HEK293 (cell line): ENCODE results near the gene TJP3.

ENCODE experiments used
- BCL11B ChIP-seq: fragments of 450-650 bp; formaldehyde crosslinking; IDR thresholded peaks from 2 replicates; pipeline ENCODE4 v1.5.1; 2016; ENCODE audit warnings: low read depth, missing biosample characterization, missing genetic modification characterization
- GLIS1 ChIP-seq: fragments of 450-650 bp; formaldehyde crosslinking; IDR thresholded peaks from 2 replicates; pipeline ENCODE4 v1.5.1; 2016; ENCODE audit warnings: missing biosample characterization, missing genetic modification characterization
- KLF10 ChIP-seq: fragments of 450-650 bp; IDR thresholded peaks from 2 replicates; pipeline ENCODE4 v1.5.1; 2018; ENCODE audit warnings: missing biosample characterization, mild to moderate bottlenecking, missing genetic modification characterization
- KLF7 ChIP-seq: fragments of 450-650 bp; formaldehyde crosslinking; IDR thresholded peaks from 2 replicates; pipeline ENCODE4 v1.5.1; 2016; ENCODE audit warnings: missing biosample characterization, missing genetic modification characterization, borderline replicate concordance
- KLF8 ChIP-seq: fragments of 450-650 bp; formaldehyde crosslinking; IDR thresholded peaks from 2 replicates; pipeline ENCODE4 v1.5.1; 2016; ENCODE audit warnings: missing biosample characterization, missing genetic modification characterization
- OSR2 ChIP-seq: fragments of 450-650 bp; formaldehyde crosslinking; IDR thresholded peaks from 2 replicates; pipeline ENCODE4 v1.5.1; 2016; ENCODE audit warnings: missing biosample characterization, missing genetic modification characterization
- WT1 ChIP-seq: fragments of 450-650 bp; formaldehyde crosslinking; IDR thresholded peaks from 2 replicates; pipeline ENCODE4 v1.5.1; 2016; ENCODE audit warnings: missing biosample characterization, missing genetic modification characterization
- ZBTB20 ChIP-seq: fragments of 450-650 bp; formaldehyde crosslinking; IDR thresholded peaks from 2 replicates; pipeline ENCODE4 v1.5.1; 2016; ENCODE audit warnings: missing biosample characterization, missing genetic modification characterization
- ZFP69B ChIP-seq: fragments of 450-650 bp; formaldehyde crosslinking; IDR thresholded peaks from 2 replicates; pipeline ENCODE4 v1.5.1; 2016; ENCODE audit warnings: missing biosample characterization, missing genetic modification characterization
- ZNF10 ChIP-seq: fragments of 450-650 bp; formaldehyde crosslinking; IDR thresholded peaks from 2 replicates; pipeline ENCODE4 v1.5.1; 2017; ENCODE audit warnings: missing biosample characterization, missing genetic modification characterization
- ZNF114 ChIP-seq: fragments of 450-650 bp; formaldehyde crosslinking; IDR thresholded peaks from 2 replicates; pipeline ENCODE4 v1.5.0; 2017; ENCODE audit warnings: missing biosample characterization, missing genetic modification characterization
- ZNF121 ChIP-seq: fragments of 450-650 bp; formaldehyde crosslinking; IDR thresholded peaks from 2 replicates; pipeline ENCODE4 v1.5.1; 2016; ENCODE audit warnings: missing biosample characterization, missing genetic modification characterization
- ZNF146 ChIP-seq: fragments of 450-650 bp; formaldehyde crosslinking; IDR thresholded peaks from 2 replicates; pipeline ENCODE4 v1.5.1; 2016; ENCODE audit warnings: missing biosample characterization, missing genetic modification characterization
- ZNF221 ChIP-seq: fragments of 450-650 bp; formaldehyde crosslinking; IDR thresholded peaks from 2 replicates; pipeline ENCODE4 v1.5.1; 2017; ENCODE audit warnings: missing biosample characterization, missing genetic modification characterization, borderline replicate concordance
- ZNF24 ChIP-seq: fragments of 450-650 bp; formaldehyde crosslinking; IDR thresholded peaks from 2 replicates; pipeline ENCODE4 v1.5.1; 2016; ENCODE audit warnings: missing biosample characterization, missing genetic modification characterization
- ZNF350 ChIP-seq: fragments of 450-650 bp; formaldehyde crosslinking; IDR thresholded peaks from 2 replicates; pipeline ENCODE4 v1.5.0; 2017; ENCODE audit warnings: missing biosample characterization, mild to moderate bottlenecking, missing genetic modification characterization
- ZNF37A ChIP-seq: fragments of 450-650 bp; IDR thresholded peaks from 2 replicates; pipeline ENCODE4 v1.5.1; 2018; ENCODE audit warnings: missing biosample characterization, missing genetic modification characterization
- ZNF501 ChIP-seq: fragments of 450-650 bp; formaldehyde crosslinking; IDR thresholded peaks from 2 replicates; pipeline ENCODE4 v1.5.1; 2016; ENCODE audit warnings: missing biosample characterization, missing genetic modification characterization
- ZNF514 ChIP-seq: fragments of 450-650 bp; formaldehyde crosslinking; IDR thresholded peaks from 2 replicates; pipeline ENCODE4 v1.5.1; 2016; ENCODE audit warnings: missing biosample characterization, missing genetic modification characterization
- ZNF530 ChIP-seq: fragments of 450-650 bp; formaldehyde crosslinking; IDR thresholded peaks from 2 replicates; pipeline ENCODE4 v1.5.1; 2016; ENCODE audit warnings: low read depth, missing biosample characterization, missing genetic modification characterization
- ZNF623 ChIP-seq: fragments of 450-650 bp; formaldehyde crosslinking; IDR thresholded peaks from 2 replicates; pipeline ENCODE4 v1.5.1; 2016; ENCODE audit warnings: missing biosample characterization, missing genetic modification characterization
- ZNF677 ChIP-seq: fragments of 450-650 bp; IDR thresholded peaks from 2 replicates; pipeline ENCODE4 v1.5.0; 2018; ENCODE audit warnings: missing biosample characterization, mild to moderate bottlenecking, missing genetic modification characterization, moderate library complexity
- ZNF76 ChIP-seq: fragments of 450-650 bp; formaldehyde crosslinking; IDR thresholded peaks from 2 replicates; pipeline ENCODE4; 2016; ENCODE audit warnings: low read depth, missing biosample characterization, missing genetic modification characterization, borderline replicate concordance
- ZSCAN30 ChIP-seq: fragments of 450-650 bp; IDR thresholded peaks from 2 replicates; pipeline ENCODE4 v1.5.1; 2018; ENCODE audit warnings: missing biosample characterization, mild to moderate bottlenecking, missing genetic modification characterization, moderate library complexity
- TF ChIP-seq, protein P1 (sequence below): fragments of 450-650 bp; formaldehyde crosslinking; IDR thresholded peaks from 2 replicates; pipeline ENCODE4 v1.5.1; 2016; ENCODE audit warnings: missing biosample characterization, missing genetic modification characterization
- TF ChIP-seq, protein P2 (sequence below): fragments of 450-650 bp; formaldehyde crosslinking; IDR thresholded peaks from 2 replicates; pipeline ENCODE4 v1.5.1; 2017; ENCODE audit warnings: missing biosample characterization, missing genetic modification characterization
- TF ChIP-seq, protein P3 (sequence below): fragments of 450-650 bp; formaldehyde crosslinking; IDR thresholded peaks from 2 replicates; pipeline ENCODE4 v1.5.1; 2016; ENCODE audit warnings: missing biosample characterization, missing genetic modification characterization
- TF ChIP-seq, protein P4 (sequence below): fragments of 450-650 bp; formaldehyde crosslinking; conservative IDR thresholded peaks from 2 replicates; pipeline ENCODE4 v1.5.1; 2016; ENCODE audit warnings: low read depth, missing biosample characterization, missing genetic modification characterization
- TF ChIP-seq, protein P5 (sequence below): fragments of 450-650 bp; formaldehyde crosslinking; IDR thresholded peaks from 2 replicates; pipeline ENCODE4 v1.5.1; 2016; ENCODE audit warnings: missing biosample characterization, missing genetic modification characterization

TJP3 gene

DNA sequence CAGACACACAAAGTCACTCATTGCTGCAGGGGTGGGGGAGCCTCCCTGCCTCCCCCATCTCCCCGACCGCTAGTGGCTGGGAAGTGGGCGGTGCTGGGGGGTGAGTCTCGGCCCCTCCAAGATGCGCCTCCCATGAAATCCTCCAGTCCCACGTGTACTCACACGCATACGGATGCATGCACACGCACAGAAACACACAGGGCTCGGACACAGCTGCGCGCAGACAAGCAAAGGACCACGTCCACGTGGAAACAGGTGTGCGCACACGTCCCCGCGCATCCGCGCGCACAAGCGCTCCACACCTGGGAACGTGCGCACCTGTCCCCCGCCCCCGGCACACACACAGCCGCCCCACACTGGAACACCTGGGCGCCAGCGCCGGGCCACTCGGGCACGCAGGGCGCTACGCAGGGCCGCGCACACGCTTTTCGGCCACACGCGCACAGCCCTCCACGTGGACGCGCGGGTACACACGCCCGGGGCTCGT, 77.3 kb downstream of the TJP3 start (continued):
- TF ChIP-seq ZNF146 (tag by site-specific recombination) (no peak), BCL11B (tag by site-specific recombination) (no peak), ZNF514 (no peak), KLF10 (tag by site-specific recombination) (no peak), KLF8 (tag by site-specific recombination) (no peak), ZNF24 (tag by site-specific recombination) (no peak), ZNF677 (no peak), ZNF76 (tag by site-specific recombination) (no peak), ZNF121 (no peak), WT1 (tag by site-specific recombination) (no peak), ZNF221 (tag by site-specific recombination) (no peak), ZNF350 (tag by site-specific recombination) (no peak), ZNF37A (tag by site-specific recombination) (no peak), ZBTB20 (tag by site-specific recombination) (peak; percentile 43; the same call in 1 of the 2 replicates), KLF7 (tag by site-specific recombination) (no peak), ZFP69B (no peak), GLIS1 (tag by site-specific recombination) (no peak; the same call in 1 of the 2 replicates), OSR2 (no peak), ZNF623 (tag by site-specific recombination) (no peak), ZNF530 (no peak), ZNF10 (no peak), ZNF114 (tag by site-specific recombination) (no peak), ZSCAN30 (tag by site-specific recombination) (no peak), ZNF501 (tag by site-specific recombination) (no peak)
- TF ChIP-seq, protein P1, sequence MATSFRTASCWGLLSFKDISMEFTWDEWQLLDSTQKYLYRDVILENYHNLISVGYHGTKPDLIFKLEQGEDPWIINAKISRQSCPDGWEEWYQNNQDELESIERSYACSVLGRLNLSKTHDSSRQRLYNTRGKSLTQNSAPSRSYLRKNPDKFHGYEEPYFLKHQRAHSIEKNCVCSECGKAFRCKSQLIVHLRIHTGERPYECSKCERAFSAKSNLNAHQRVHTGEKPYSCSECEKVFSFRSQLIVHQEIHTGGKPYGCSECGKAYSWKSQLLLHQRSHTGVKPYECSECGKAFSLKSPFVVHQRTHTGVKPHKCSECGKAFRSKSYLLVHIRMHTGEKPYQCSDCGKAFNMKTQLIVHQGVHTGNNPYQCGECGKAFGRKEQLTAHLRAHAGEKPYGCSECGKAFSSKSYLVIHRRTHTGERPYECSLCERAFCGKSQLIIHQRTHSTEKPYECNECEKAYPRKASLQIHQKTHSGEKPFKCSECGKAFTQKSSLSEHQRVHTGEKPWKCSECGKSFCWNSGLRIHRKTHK (tag by site-specific recombination) = no peak
- TF ChIP-seq, protein P2, sequence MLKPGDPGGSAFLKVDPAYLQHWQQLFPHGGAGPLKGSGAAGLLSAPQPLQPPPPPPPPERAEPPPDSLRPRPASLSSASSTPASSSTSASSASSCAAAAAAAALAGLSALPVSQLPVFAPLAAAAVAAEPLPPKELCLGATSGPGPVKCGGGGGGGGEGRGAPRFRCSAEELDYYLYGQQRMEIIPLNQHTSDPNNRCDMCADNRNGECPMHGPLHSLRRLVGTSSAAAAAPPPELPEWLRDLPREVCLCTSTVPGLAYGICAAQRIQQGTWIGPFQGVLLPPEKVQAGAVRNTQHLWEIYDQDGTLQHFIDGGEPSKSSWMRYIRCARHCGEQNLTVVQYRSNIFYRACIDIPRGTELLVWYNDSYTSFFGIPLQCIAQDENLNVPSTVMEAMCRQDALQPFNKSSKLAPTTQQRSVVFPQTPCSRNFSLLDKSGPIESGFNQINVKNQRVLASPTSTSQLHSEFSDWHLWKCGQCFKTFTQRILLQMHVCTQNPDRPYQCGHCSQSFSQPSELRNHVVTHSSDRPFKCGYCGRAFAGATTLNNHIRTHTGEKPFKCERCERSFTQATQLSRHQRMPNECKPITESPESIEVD (tag by site-specific recombination) = no peak
- TF ChIP-seq, protein P3, sequence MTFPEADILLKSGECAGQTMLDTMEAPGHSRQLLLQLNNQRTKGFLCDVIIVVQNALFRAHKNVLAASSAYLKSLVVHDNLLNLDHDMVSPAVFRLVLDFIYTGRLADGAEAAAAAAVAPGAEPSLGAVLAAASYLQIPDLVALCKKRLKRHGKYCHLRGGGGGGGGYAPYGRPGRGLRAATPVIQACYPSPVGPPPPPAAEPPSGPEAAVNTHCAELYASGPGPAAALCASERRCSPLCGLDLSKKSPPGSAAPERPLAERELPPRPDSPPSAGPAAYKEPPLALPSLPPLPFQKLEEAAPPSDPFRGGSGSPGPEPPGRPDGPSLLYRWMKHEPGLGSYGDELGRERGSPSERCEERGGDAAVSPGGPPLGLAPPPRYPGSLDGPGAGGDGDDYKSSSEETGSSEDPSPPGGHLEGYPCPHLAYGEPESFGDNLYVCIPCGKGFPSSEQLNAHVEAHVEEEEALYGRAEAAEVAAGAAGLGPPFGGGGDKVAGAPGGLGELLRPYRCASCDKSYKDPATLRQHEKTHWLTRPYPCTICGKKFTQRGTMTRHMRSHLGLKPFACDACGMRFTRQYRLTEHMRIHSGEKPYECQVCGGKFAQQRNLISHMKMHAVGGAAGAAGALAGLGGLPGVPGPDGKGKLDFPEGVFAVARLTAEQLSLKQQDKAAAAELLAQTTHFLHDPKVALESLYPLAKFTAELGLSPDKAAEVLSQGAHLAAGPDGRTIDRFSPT = no peak
- TF ChIP-seq, protein P4, sequence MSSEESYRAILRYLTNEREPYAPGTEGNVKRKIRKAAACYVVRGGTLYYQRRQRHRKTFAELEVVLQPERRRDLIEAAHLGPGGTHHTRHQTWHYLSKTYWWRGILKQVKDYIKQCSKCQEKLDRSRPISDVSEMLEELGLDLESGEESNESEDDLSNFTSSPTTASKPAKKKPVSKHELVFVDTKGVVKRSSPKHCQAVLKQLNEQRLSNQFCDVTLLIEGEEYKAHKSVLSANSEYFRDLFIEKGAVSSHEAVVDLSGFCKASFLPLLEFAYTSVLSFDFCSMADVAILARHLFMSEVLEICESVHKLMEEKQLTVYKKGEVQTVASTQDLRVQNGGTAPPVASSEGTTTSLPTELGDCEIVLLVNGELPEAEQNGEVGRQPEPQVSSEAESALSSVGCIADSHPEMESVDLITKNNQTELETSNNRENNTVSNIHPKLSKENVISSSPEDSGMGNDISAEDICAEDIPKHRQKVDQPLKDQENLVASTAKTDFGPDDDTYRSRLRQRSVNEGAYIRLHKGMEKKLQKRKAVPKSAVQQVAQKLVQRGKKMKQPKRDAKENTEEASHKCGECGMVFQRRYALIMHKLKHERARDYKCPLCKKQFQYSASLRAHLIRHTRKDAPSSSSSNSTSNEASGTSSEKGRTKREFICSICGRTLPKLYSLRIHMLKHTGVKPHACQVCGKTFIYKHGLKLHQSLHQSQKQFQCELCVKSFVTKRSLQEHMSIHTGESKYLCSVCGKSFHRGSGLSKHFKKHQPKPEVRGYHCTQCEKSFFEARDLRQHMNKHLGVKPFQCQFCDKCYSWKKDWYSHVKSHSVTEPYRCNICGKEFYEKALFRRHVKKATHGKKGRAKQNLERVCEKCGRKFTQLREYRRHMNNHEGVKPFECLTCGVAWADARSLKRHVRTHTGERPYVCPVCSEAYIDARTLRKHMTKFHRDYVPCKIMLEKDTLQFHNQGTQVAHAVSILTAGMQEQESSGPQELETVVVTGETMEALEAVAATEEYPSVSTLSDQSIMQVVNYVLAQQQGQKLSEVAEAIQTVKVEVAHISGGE (tag by site-specific recombination) = no peak
- TF ChIP-seq, protein P5, sequence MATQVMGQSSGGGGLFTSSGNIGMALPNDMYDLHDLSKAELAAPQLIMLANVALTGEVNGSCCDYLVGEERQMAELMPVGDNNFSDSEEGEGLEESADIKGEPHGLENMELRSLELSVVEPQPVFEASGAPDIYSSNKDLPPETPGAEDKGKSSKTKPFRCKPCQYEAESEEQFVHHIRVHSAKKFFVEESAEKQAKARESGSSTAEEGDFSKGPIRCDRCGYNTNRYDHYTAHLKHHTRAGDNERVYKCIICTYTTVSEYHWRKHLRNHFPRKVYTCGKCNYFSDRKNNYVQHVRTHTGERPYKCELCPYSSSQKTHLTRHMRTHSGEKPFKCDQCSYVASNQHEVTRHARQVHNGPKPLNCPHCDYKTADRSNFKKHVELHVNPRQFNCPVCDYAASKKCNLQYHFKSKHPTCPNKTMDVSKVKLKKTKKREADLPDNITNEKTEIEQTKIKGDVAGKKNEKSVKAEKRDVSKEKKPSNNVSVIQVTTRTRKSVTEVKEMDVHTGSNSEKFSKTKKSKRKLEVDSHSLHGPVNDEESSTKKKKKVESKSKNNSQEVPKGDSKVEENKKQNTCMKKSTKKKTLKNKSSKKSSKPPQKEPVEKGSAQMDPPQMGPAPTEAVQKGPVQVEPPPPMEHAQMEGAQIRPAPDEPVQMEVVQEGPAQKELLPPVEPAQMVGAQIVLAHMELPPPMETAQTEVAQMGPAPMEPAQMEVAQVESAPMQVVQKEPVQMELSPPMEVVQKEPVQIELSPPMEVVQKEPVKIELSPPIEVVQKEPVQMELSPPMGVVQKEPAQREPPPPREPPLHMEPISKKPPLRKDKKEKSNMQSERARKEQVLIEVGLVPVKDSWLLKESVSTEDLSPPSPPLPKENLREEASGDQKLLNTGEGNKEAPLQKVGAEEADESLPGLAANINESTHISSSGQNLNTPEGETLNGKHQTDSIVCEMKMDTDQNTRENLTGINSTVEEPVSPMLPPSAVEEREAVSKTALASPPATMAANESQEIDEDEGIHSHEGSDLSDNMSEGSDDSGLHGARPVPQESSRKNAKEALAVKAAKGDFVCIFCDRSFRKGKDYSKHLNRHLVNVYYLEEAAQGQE (tag by site-specific recombination) = no peak
